AG08396 (cell line): Measurements from ENCODE around the gene FEM1A.
"Not testable (repeated sequence)": the region's sequence is repeated elsewhere in the genome, so short reads cannot be mapped to it uniquely, and the experiment has no call there.

Experiments
- DNase-seq: peaks from one replicate; pipeline ENCODE4 v3.0.0; 2012; ENCODE audit warnings: low spot score, mixed read lengths

Gene FEM1A

DNA sequence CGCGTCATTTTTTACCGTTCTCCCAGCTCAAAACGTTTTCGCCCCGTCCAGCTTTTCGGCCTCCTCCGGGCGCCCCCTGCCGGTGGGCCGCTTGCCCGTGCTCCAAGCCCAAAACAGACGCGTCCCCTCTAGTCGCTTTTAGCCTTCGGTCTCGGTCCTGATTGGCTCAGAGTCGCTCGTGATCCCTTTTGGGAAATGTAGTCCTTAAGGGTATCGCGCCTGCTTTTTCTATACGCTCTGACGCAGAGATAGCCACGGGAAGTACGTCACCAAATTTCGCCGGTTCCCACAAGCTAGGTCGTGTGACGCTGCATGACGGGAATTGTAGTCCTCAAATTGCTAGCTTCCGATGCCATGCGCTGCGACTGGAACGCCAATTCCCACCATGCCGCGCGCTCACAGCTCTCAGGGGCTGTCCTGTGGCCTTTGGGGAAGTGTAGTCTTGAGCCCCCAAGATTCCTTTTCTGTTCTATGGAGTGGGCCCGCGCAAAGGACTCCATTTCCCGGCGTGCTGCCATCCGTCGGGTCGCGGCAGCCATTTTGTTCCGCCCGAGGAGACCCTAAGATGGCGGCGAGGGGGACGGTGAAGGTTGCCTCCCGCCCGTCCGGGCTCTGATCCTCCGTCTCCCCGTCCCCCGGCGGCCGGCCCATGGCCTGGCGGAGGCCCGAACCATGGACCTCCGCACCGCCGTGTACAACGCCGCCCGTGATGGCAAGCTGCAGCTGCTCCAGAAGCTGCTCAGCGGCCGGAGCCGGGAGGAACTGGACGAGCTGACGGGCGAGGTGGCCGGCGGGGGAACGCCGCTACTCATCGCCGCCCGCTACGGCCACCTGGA lies at the start of gene FEM1A:
Gene FEM1A (plus strand): TSS at position 552 of the 836 bp plus-strand sequence. CDS start 121 bp downstream, at position 673.
- DNase-seq, result peak; percentile 98

GRCh38 chr19:4742723-4743646 lies 48.5 kb upstream of the FEM1A start:
- no peak for DNase-seq

DNA sequence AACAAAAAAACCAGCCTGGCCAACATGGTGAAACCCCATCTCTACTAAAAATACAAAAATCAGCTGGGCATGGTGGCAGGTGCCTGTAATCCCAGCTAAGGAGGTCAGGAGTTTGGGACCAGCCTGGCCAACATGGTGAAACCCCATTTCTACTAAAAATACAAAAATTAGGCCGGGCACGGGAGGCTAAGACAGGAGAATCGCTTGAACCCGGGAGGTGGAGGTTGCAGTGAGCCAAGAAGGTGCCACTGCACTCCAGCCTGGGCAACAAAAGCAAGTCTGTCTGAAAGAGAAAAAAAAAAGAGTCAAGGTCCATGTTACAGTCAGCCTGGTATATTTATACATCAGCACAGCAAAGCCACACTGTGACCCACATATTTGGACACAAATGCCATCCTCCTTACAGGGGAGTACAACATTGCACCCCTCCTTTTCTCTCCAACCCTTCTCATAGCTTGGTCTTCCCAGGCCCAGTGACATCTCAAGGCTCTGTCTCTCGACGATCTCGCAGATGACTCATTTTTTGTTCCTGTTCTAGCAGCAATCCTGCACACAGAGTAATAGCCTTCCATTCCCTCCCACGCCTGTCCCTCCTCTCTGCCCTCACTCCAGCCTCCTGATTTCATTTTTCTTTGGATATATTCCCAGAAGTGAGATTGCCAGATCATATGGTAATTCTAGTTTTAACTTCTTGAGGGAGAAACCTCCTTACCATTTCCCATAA lies 46.9 kb upstream of the FEM1A start:
- DNase-seq, result peak; percentile 77

GRCh38 chr19:4745175-4745574 lies 46.4 kb upstream of the FEM1A start:
- DNase-seq, result not testable (repeated sequence)

- no peak for DNase-seq
These were observed 45.5 kb upstream of the FEM1A start for GRCh38 chr19:4745986-4746385.

DNA sequence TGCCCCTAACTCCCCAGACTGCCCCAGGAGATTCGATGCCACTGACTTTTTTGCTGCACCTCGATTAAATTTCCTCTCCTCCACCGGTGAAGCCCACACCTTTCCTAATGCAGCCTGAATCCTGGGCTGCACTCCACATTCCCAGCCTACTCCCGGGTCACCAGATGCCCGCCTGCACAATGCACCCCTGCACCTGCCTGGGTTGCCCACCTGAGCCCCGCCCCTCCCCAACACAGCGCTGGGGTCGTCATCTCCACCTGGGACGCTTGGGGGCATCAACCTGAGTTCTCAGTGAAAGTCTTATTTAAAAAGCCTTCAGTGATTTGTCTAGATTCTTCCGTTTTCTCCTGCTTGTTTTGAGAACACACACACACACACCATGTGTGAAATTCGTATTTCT lies 43.3 kb upstream of the FEM1A start:
- no peak for DNase-seq

DNA sequence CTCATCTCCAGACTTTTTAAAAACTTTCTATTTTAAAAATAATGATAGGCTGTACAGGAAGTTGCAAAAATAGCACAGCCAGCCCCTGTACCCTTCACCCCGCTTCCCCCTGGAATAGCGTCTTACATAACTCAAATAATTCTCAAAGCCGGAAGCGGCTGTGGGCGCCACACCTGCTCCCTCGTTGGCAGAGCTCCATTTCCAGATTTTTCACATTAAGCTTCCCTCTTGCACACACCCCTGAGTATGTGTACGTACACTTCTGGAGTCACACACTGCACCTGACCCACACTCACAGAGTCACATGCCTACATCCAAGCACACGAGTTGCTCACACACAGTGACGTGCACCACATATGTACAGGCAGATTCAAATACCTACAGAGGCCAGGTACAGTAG lies 42.9 kb upstream of the FEM1A start:
- no peak for DNase-seq

- DNase-seq, result no peak
These were observed 41.5 kb upstream of the FEM1A start for GRCh38 chr19:4749870-4750590.

- DNase-seq, result no peak
These were observed 37.3 kb upstream of the FEM1A start for GRCh38 chr19:4754248-4754647.

DNA sequence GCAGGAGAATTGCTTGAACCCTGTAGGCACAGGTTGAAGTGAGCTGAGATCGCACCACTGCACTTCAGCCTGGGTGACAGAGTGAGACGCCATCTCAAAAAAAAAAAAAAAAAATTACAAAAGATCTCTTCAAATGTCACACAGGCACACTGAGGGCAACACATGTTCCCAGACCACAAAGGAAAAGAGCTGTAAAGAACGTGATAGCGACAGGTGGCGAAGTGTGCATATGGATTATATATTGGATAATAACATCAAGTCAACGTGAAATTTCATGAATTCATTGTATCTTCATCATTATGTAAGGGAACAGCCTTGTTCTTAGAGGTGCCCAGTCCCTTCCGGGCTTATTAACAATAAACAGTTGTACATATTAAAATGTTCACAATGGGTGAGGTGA lies 36.1 kb upstream of the FEM1A start:
- DNase-seq, result no peak

DNA sequence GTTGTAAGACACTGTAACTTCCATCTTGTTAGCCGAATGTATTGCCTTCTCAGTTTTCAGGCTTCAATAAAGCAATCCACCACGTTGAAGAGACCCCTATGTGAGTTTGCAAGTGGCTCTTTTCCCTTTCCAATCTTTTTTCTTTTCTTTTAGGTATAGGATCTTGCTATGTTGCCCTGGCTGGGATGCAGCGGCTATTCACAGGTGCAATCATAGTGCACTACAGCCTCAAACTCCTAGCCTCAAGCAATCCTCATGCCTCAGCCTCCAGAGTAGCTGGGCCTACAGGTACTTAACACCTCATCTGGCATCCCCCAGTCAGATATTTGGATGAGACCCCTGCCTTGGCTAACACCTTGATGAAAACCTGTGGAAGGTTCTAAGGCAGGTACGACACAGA lies 33.5 kb upstream of the FEM1A start:
- DNase-seq, result no peak

DNA sequence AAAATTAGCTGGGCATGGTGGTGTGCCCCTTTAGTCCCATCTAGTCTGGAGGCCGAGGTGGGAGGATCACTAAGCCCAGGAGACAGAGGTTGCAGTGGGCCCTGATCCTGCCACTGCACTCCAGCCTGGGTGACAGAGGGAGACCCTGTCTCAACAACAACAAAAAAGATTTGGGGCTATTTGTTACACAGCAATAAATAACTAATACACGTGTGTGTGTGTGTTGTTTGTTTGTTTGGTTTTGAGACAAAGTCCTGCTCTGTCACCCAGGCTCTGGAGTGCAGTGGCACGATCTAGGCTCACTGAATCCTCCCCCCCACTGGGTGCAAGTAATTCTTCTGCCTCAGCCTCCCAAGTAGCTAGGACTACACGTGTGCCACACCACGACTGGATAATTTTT lies 32.9 kb upstream of the FEM1A start:
- DNase-seq, result no peak

GRCh38 chr19:4759388-4760284 lies 31.9 kb upstream of the FEM1A start:
- DNase-seq, result peak; percentile 99

GRCh38 chr19:4760285-4760650 lies 31.3 kb upstream of the FEM1A start:
- DNase-seq, result no peak

- DNase-seq, result no peak
These were observed 28.5 kb upstream of the FEM1A start for GRCh38 chr19:4763021-4763420.

DNA sequence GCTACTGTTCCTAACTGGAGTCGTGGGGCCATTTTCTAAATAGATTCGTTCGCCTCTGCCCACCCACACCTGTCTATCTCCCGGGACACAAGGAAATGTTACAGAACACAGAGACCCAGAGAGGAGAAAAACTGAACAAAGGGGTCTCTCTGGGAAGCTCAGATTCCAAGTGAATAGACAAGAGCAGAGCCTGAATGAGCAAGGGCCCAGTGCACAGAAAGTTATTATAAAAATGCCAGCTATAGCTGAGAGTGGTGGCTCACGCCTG lies 27.2 kb upstream of the FEM1A start:
- no peak for DNase-seq

GRCh38 chr19:4768934-4769777 lies 22.4 kb upstream of the FEM1A start:
- DNase-seq, result peak; percentile 86

DNA sequence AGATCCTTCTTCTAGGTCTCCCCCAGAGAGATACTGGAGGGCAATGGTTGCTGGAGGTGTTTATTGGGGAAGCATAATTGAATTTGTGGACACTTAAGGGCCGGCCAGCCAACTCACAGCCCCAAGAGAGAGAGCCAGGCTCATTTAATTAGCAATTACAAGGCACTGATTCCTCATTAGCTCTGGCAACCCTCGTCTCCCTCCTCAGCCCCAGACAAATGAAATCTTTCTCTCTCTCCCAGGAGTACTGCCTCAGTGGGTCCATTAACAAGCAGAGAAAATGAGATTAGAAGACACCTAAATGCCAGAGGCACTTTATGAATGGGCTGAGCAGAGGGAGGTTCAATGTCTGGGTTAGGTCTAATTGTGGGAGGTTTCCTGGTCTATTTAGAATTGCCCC lies 19.0 kb upstream of the FEM1A start:
- DNase-seq, result no peak

- no peak for DNase-seq
These were observed 18.4 kb upstream of the FEM1A start for GRCh38 chr19:4773047-4773640.

GRCh38 chr19:4774136-4774535 lies 17.4 kb upstream of the FEM1A start:
- DNase-seq, result no peak
